Activated CD4-positive, alpha-beta T cell treated with anti-CD3 and anti-CD28 coated beads for 24 hours (primary cell): ENCODE data around the gene MAP4K4.

Source experiments
- DNase-seq, 2 donors: peaks; one replicate each; pipeline ENCODE4 v3.0.0-alpha.2; 2020; ENCODE audit warnings: low read depth in 2 of 2

The MAP4K4 gene

DNA sequence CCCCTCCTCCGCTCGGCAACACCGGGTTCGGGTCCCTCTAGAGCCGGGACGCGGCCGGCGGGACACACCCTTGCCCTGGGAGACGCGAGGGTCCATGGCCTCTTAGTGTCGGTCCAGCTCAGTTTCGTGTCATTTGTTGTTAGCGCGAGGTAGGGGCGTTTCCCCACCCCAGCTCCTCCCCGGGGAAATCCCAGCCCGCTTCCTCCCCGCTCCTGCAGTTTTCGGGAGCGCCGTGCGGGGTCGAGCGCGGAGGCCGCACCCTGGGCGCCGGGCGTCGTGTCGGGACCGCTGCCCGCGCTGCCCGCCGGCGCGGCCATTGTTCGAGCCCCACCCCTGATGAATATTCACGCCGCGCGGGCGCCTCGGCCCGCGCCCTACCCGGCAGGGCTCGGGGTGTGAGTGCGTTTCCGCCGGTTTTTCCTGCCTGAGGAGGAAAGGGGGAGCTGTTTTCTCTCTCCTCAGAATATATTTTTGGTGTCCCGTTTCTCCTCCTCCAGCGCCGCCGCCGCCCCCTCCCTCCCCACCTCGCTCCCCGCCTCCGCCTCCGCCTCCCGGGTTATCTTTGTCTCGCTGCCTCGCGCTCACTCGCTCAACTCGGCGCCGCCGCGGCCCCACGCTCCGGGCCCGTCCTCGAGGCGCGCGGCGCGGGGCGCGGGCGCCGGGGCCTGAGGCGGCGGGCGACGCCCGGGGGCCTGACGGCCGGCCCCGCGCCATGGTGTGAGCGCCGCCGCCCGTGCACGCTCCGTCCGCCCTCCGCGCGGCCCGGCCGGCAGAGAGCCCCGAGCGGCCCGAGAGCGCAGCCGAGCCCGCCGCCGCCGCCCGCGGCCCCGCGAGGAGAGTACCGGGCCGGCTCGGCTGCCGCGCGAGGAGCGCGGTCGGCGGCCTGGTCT is at the start of gene MAP4K4:
TSS of gene MAP4K4 (plus strand) at position 584 of the 890 bp plus-strand sequence. CDS start 374 bp downstream, outside the sequence.
- peak; percentile 51 to 64 for DNase-seq

DNA sequence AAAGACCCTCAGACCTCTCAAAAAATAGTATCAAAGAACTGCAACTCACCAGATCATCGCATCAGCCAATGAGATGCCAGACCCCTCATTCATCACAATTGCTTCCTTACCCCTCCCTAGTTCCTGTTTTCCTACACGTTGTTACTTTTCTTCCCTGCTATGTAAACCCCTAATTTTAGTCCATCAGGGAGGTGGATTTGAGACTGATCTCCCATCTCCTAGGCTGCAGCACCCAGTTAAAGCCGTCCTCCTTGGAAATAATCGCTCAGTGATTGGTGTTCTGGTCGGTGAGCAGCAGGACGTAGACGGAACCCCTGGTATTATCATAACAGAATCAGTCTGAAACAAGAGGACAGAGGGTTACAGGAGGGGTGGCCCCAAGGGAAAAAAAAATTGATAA is 44.0 kb upstream of the MAP4K4 start:
- no peak for DNase-seq

DNA sequence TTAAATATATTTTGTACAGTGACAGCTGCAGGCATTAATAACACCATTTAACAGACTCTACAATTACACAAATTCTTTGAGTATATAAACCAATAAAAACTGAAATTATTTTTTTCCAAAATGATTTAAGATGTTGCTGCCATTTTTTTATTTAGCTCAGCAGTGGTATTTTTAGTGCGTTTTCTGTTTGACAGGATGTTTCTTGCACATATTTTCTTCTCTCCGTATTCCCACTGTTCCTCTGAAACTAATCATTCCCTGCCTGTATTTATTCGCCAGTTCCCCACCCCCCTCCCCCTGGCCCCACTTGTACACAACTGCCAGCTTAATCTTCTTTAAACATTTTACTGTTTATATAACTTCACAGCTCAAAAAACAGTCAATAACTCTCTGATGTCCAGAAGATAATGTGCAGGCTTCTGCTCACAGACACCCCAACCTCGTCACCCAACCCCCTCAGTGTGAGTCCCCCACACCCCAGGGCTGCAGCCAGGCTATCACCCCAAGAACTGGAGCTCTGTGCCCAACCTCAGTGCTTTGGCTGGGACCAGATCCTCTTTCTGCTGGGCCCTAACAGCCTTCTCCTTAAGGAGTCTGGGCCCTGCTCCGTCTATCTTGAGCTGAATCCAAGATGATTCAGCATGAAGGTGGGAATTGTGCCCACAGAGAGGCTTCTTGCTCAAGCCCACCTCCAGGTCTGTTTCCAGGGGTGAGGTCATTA is 41.6 kb upstream of the MAP4K4 start:
- DNase-seq: no peak

DNA sequence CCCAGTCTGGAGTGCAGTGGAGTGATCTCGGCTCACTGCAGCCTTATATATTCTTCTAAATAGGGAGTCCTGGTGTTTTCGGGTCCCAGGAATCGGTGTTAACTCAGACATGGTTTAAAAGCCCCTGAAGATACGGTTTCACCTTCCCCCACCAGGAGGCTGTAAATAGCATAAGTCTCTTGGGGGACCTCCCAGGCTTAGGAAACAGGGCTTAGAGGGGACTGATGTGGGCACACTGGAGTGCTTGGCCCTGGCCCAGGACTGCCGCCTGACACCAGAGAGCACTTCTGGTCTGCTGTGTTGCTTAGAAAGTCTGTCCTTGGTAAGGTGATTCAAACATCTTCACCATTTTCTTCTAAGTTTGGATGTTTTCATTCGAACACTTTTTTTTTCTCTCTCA is 39.7 kb upstream of the MAP4K4 start:
- DNase-seq: no peak

DNA sequence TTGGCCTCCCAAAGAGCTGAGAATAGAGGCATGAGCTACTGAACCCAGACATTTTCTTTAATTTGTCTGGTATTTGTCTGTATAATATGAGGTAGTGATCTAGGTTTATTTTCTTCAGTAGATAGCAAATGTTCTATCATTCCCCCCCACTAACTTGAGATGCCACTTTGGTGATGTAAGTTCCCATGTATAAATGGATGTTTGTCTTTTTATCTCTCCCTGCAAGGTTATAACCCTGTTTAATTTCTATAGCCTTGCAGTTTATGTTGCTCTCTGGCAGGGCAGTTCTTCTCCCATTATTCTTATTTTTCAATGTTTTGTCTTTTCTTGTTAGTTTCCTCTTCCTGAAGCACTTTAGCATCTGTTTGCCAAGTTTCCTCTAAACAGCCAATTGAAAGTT is 39.1 kb upstream of the MAP4K4 start:
- DNase-seq: no peak

DNA sequence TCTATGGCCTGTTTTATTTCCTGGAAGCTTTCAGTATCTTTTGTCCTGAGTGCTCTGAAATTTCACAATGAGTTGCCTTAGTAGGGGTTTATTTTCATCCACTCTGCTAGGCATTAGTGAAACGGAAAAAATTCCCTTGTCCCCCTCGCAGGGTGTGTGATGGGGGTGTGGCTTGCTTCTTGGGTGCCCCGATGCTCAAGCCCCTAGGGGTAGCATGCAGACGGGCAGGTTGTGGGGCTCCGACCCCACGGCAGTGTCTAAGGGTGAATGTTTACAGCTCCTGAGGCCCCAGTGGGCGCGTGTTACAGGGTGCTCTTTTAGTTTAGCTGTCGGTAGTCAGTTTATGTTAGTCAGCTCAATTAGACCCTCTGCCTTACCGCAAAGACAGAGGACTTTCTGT is 32.2 kb upstream of the MAP4K4 start:
- no peak for DNase-seq

DNA sequence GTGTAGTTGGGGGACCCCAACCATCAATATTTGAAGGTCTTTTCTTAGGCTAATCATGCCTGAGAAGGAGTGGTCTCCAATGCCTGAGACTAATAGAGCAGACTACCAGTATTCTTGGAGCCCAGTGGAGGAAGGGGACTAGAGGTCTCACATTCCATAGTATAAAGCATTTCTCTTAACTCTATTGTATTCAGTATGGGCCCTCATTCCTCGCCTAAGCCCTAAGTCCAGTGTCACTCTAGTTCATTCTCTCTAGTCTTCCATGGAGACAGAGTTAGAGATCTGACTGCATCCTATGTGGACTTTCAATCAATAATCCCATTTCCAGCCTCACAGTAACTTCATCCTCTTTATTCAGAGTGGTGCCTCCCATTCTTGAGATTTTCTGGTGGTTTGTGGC is 29.7 kb upstream of the MAP4K4 start:
- DNase-seq: no peak

DNA sequence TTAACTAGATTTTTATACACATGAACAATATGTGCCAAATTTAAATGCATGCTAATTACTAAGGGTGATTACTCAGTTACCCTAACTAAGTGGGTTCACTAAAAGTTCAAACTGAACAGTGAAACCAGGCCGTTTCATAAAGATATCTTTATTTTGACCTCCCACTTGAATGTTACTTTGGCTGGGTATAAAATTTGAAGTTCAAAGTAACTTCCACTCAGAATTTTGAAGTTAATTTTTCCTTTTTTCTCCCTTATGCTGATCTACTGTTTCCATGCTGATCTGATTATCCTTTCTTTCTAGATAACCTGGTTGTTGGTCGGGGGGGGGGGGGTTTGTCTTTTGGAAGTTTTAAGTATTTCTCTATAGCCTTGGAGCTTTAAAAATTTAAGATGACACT is 25.5 kb upstream of the MAP4K4 start:
- no peak for DNase-seq

DNA sequence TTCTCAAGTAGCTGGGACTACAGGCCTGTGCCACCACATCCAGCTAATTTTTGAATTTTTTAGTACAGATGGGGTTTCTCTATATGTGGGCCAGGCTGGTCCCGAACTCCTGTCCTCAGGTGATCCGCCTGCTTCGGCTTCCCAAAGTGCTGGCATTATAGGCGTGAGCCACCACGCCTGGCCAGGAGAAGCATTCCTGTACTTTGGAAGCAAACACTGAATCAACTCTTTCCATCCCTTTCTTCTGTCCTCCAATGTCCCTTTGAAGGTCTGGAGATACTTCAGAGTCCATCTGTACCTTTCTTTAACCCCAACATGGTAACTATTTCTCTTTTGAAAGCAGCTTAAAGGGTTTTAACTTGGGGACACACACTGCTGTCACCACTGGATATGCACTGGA is 23.6 kb upstream of the MAP4K4 start:
- no peak for DNase-seq

DNA sequence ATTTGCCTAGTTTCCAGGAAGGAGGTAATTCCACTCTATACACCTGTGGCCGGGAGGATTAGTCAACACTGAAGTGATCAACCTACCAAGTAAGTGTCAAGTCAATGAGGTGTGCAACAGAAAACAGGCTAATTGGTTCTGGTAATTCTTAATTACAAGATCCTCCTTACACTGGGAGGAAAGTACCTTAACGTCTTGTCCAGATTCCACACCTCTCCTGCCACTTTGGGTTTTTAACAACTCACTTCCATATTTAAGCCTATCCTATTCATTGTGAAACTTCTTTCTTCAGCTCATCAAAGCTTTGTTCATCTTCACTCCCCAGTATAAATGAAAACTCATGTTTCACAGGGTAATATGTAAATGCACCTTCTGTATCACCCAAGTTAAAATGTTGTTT is 22.0 kb upstream of the MAP4K4 start:
- DNase-seq: no peak

DNA sequence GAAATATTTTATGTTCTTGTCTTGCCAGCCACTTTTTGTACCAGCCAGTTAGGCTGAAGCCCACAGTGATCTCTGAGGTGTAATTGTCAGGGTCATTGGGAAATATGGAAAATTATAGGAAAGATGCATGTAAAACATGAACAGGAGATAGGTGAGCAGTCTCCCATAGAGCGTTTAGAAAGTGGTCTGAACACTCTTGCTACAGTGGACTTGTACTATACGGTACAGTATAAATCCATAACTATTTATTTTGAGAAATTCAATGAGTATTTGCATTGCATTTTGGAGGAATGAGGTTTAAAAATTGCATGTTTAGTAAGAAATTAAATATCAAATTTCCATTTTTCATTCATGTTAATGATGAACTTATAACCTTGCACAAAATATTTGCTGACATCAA is 20.8 kb upstream of the MAP4K4 start:
- DNase-seq: no peak

DNA sequence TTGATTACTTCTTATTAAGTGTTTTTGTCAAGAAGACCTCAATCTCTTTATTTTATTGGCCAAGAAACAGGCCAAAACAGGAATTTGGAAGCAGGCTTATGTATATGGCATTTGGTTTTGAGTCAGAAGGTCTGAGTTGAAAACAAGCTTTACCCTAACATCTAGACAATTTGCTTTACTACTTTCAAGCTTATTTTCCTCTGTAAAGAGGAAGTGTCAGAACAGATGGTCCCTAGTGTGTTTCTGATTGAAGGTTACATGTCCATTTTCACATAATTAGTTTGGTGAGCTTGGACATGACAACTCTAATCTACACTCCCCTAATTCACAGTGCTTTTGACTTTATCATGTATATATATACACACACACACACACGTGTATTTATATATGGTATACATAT is 19.8 kb upstream of the MAP4K4 start:
- DNase-seq: no peak

DNA sequence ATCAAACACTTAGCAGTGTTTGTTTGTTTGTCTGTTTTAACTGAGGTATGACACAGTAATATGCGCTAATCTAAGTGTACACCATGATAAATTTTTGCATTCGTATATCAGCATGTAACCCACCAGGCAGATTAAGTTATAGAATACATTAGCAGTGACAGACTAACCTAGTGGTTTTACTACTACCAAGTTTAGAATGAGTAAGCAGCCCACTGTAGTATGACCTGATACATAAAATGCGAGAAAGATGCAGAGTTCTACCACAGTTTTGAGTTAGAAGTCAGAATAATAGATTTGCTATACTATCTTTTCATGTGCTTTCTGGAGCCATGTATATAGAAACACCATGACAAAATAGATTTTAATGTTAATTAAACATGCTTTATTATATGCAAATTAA is 19.1 kb upstream of the MAP4K4 start:
- no peak for DNase-seq

DNA sequence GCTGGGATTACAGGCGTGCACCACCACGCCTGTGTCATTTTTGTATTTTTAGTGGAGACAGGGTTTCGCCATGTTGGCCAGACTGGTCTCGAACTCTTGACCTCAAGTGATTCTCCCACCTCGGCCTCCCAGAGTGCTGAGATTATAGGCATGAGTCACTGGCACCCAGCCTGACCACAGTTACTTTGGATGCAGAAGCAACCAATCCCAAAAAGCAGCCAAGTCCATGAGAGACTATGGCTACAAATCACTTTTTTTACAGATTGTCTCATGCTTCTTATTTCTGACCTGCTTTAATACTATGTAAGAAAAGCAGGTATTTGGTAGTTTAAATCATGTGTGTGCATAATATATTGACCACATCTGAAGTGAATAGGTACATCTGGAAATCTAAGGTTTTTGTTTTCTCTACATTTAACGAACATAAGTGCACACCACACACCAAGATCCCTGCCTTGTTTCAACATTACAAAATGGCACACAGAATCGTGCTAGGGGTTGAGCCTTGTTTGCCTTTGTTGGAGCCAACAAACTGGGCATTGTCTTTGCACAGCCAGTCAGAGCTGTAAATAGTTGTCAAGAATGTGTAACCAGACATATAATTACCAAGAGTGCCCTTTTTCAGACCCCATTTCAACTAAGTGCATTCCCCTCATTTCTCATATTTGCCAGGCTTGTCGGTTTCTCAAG is 18.3 kb upstream of the MAP4K4 start:
- no peak for DNase-seq

DNA sequence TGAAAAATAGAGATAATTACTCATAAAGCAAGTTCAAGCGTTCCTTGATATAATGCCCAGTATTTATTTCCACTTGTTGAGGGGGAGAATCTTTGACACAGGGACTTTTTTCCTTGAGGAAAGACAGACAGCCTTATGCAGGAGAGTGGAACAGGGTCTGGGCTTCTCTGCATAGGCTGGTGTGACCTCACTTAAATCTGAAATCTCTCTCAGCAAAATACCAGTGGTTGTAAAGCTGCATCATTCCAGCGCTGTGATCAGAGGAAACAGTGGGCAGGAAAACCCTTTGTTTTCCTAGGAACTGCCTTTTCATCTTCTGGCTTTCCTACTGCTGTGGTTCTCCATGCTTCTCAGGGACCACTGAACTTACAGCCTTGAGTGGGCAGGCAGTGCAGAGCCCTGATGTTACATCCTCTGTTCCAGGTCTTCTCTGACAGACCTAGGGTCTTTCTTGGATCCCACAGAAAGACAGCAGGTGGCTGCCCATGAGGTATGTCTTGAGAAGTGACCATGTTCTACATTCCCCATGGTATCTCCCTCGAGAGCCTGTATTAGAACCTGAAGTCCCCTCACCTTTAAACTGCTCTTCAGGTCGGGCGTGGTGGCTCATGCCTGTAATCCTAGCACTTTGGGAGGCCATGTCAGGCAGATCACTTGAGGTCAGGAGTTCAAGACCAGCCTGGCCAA is 17.6 kb upstream of the MAP4K4 start:
- no peak for DNase-seq

DNA sequence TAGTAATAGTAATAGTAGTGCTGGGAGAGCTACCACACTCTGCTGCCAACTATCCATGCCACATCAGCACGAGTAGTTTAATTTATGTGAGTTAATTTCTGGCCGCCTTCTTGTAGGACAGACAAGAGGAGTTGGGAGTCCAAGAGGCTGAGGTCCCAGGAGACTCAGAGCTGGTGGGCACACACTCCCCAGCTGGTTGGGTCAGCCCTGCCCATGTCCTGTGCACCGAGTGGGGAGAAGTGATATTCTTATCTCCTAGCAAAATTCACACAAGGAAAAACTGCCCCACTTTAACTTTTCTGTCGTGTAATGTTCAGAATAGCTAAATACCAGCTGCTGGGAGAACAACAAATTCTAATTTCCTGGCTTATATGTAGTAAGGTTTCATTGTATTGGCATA is 15.2 kb upstream of the MAP4K4 start:
- no peak for DNase-seq

DNA sequence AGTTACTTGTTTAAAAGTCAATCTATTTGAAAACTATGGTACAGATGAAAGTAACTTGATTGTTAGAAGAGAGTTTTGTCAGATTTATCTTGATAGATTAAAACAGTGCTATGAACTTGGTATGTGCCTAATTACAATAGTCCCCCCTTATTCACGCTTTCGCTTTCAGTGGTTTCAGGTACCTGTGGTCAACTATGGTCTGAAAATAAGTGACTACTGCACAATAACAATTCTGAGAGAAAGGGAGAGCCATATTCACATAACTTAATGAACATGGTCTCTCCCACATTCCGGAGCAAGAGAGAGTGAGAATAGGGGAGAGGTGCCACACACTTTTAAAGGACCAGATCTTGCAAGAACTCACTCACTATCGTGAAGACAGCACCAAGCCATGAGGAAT is 13.2 kb upstream of the MAP4K4 start:
- no peak for DNase-seq

DNA sequence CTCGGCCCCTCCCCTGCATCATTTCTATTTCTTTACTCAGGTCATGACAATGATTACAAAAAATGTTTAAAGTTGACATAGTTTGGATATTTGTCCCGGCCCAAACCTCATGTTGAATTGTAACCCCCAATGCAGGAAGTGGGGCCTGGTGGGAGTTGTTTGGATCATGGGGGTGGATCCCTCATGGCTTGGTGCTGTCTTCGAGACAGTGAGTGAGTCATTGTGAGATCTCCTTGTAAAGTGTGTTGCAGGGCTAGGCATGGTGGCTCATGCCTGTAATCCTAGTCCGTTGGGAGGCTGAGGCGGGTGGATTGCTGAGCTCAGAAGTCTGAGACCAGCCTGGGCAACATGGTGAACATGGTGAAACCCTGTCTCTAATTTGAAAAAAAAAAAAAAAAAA is 9.2 kb upstream of the MAP4K4 start:
- DNase-seq: no peak

DNA sequence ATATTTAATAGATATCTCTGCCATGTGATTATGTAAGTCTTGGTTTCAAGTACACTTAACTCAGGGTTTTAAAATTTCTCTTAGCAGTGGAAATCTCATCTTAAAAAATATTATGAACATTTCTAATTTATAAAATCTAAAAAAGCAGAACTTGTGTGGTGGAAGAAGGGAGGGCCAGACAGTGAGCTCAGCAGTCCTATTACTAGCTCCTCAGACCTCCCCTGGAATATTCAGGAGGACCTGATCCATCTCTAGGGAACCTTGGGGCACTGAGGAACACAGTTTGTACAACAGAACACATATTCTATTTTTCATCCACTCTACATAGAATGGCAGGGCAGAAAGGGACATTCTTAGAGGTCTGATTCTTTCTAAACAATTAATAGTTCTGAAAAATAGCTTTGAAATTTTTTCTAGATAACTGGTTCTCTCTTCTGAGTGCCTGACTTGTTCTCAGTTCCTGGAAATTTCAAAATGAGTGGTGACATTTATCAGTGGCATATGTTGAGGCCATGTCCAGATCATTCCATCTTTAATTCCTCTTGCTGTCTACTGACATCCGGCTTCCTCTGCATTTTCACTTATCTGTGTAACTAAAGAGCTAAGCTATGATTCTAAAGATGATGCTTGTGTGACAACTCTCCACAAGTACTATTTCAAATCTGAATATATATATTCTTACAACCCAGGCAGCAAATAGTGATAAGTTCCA is 8.2 kb upstream of the MAP4K4 start:
- DNase-seq: no peak

DNA sequence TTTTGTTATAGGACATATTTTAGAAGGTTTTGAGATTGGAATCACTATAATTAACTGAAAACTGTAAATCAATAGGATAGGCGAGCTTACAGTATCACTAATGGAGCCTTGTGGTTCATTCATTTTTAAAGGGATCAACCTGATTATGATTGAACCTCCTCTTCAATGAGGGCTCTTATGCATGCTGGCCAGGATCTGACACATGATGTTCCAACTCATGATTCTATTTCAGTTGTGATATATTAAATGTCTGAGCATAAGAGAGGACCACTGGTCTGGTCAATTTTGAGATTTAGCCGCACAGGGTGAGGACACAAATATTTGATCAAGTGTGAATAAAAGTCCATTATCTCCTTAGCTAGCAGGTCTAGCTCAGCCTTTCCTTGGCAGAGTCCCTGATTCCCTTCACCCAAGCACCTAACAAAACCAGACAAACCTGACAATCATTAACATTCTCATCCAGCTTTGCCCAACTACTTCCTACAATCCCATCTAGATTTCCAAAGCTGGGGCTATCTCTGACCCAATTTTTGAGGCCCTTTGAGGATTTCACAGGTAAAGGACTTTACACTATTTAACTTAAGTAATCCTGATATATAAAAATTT is 6.9 kb upstream of the MAP4K4 start:
- DNase-seq: no peak

DNA sequence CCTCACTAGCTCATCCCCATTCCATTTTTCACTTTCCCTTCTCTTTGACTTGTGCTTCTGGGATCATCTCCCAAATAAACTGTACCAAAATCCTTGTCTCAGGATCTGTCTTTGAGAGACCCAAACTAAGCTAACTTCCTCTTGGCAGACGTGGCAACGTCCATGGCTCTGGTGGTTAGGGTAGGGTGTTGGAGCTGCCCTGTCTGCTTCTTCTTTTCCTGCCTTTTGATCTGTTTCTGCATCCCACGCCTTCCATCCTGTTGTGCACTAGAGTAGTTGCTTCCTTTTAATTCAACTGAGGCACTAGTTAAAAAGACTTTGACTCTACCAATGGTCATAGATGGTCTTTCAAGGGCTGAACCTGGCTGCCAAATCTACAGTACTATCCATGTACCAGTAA is 5.5 kb upstream of the MAP4K4 start:
- DNase-seq: no peak
